Measurements from ENCODE around the gene SHC2. TPM values are rescaled to one million over a fixed set of nuclear protein-coding genes. Genes with fewer than 3 reads are reported as not detected.
"Not testable (repeated sequence)": the region's sequence is repeated elsewhere in the genome, so short reads cannot be mapped to it uniquely, and the experiment has no call there.

The SHC2 gene
- polyA plus RNA-seq, 1 donor: 48.2 TPM

DNA sequence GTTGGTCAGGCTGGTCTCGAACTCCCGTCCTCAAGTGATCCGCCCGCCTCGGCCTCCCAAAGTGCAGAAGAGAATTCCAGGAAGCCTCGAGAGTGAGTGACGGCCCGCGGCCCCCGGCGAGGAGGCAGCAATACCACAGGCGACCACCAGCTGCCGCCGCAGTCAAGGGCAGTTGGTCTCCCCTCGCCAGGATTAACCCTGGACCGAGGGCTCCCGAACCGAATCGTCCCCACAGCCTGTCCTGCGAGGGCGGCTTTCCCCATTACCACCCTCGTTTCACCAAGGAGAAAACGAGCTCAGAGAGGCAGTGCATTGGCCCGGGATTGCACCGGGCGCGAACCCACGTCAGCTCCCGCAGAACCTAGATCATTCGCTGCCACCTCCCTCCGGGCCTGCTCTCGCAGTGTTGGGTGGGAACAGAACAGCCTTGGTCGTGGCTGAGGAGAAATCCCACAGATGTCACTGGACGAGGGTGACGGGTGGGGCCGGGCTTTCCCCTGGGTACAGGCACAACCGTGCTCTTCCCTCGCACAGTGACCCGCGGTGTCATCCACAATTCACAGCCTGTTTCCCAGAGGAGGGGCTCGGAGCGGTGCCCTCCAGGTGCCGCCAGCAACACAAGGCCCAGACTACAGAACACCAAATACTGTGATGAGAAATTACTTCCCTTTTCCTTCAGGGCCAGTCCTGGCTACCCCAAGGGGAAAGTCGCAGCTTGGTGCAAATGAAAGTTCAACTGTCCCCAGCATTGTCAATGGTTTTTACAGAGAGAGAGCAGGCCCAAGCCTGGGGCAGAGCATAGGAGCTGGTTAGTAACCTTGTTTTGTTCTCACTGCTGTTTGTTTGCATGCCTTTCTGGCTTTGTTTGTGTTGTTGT is 76.7 kb downstream of the SHC2 start:
- no CpG with 5 or more reads among the region's 44 CpGs for WGBS (ENCODE audit: insufficient coverage, low lambda C conversion rate)
- H3K9me3 ChIP-seq (ENCODE audit: control insufficient read depth, low read depth, low read length): peaks cover 3% of the 10 kb centered on the region
- H3K27ac ChIP-seq (ENCODE audit: low read length): no peak overlapping the region
- peaks cover 29% of the 10 kb centered on the region for H3K27me3 ChIP-seq (ENCODE audit: control insufficient read depth, insufficient read depth, low read length)
- DNase-seq: no peak
- H3K4me3 ChIP-seq (ENCODE audit: low read length): no peak overlapping the region
- H3K36me3 ChIP-seq (ENCODE audit: control insufficient read depth, insufficient read depth, low read length): no peaks in the 10 kb centered on the region
- H3K4me1 ChIP-seq (ENCODE audit: control insufficient read depth, insufficient read depth, low read length): no peaks in the 10 kb centered on the region

DNA sequence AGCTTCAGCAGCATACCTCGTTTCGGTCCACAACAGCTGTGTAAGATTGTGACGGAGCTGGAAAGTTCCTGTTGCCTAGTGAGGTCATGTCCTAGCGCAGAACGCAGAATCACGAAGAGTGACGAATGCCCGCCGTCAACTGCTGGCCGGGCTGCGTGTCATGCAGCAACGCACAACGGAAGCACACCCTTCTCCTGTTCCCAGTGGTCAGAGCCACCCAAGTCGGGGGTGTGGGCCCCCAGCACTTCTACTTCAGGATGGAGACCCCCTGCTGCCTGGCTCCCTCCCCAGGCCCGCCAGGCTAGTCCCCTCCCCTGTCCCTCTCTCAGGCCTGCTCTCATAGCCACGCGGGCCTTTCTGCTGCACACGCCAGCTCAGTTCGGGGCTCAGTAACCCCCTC is 77.8 kb downstream of the SHC2 start:
- Histone ChIP-seq H3K4me1 (ENCODE audit: control insufficient read depth, insufficient read depth, low read length) (no peaks in the 10 kb centered on the region), H3K27ac (ENCODE audit: low read length) (no peak overlapping the region), H3K36me3 (ENCODE audit: control insufficient read depth, insufficient read depth, low read length) (no peaks in the 10 kb centered on the region), H3K9me3 (ENCODE audit: control insufficient read depth, low read depth, low read length) (peaks cover 3% of the 10 kb centered on the region), H3K4me3 (ENCODE audit: low read length) (no peak overlapping the region), H3K27me3 (ENCODE audit: control insufficient read depth, insufficient read depth, low read length) (peaks cover 31% of the 10 kb centered on the region)
- DNase-seq: no peak
- no CpG with 5 or more reads among the region's 19 CpGs for WGBS (ENCODE audit: insufficient coverage, low lambda C conversion rate)

DNA sequence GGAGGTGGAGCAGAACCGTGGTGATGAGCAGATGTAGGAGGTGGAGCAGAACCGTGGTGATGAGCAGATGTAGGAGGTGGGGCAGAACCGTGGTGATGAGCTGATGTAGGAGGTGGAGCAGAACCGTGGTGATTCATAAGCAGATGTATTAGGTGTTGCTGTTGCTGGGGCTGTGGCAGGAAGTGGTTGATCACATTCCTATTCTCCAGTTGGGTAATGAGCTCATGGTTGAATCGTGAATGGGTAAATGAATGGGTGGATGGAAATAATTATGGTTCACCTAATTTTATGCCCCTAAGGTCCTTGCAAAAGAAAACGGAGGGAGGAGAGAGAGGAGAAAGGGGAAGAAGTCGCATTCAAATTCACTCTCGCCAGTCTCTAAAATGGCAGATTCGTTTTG is 78.3 kb downstream of the SHC2 start:
- DNase-seq; H3K27ac ChIP-seq (ENCODE audit: low read length); H3K9me3 ChIP-seq (ENCODE audit: control insufficient read depth, low read depth, low read length); H3K4me1 ChIP-seq (ENCODE audit: control insufficient read depth, insufficient read depth, low read length); H3K36me3 ChIP-seq (ENCODE audit: control insufficient read depth, insufficient read depth, low read length); H3K4me3 ChIP-seq (ENCODE audit: low read length): not testable (repeated sequence)
- 67% methylated on average over 1 of the region's 9 CpGs for WGBS (ENCODE audit: insufficient coverage, low lambda C conversion rate)
- peaks cover 29% of the 10 kb centered on the region for H3K27me3 ChIP-seq (ENCODE audit: control insufficient read depth, insufficient read depth, low read length)

DNA sequence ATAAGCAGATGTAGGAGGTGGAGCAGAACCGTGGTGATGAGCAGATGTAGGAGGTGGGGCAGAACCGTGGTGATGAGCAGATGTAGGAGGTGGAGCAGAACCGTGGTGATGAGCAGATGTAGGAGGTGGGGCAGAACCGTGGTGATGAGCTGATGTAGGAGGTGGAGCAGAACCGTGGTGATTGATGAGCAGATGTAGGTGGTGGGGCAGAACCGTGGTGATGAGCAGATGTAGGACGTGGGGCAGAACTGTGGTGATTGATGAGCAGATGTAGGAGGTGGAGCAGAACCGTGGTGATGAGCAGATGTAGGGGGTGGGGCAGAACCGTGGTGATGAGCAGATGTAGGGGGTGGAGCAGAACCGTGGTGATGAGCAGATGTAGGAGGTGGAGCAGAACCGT is 78.9 kb downstream of the SHC2 start:
- peaks cover 28% of the 10 kb centered on the region for H3K27me3 ChIP-seq (ENCODE audit: control insufficient read depth, insufficient read depth, low read length)
- H3K36me3 ChIP-seq (ENCODE audit: control insufficient read depth, insufficient read depth, low read length); H3K4me3 ChIP-seq (ENCODE audit: low read length); DNase-seq; H3K9me3 ChIP-seq (ENCODE audit: control insufficient read depth, low read depth, low read length); H3K27ac ChIP-seq (ENCODE audit: low read length); H3K4me1 ChIP-seq (ENCODE audit: control insufficient read depth, insufficient read depth, low read length): not testable (repeated sequence)
- no CpG with 5 or more reads among the region's 11 CpGs for WGBS (ENCODE audit: insufficient coverage, low lambda C conversion rate)

DNA sequence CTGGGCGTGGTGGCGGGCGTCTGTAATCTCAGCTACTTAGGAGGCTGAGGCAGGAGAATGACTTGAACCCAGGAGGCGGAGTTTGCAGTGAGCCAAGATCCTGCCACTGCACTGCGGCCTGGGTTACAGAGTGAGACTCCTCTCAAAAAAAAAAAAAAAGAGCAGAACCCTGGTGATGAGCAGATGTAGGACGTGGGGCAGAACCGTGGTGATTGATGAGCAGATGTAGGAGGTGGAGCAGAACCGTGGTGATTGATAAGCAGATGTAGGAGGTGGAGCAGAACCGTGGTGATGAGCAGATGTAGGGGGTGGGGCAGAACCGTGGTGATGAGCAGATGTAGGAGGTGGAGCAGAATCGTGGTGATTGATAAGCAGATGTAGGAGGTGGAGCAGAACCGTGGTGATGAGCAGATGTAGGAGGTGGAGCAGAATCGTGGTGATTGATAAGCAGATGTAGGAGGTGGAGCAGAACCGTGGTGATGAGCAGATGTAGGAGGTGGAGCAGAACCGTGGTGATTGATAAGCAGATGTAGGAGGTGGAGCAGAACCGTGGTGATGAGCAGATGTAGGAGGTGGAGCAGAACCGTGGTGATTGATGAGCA is 80.1 kb downstream of the SHC2 start:
- not testable (repeated sequence) for DNase-seq; H3K27ac ChIP-seq (ENCODE audit: low read length); H3K4me1 ChIP-seq (ENCODE audit: control insufficient read depth, insufficient read depth, low read length); H3K9me3 ChIP-seq (ENCODE audit: control insufficient read depth, low read depth, low read length); H3K4me3 ChIP-seq (ENCODE audit: low read length); H3K36me3 ChIP-seq (ENCODE audit: control insufficient read depth, insufficient read depth, low read length)
- no CpG with 5 or more reads among the region's 17 CpGs for WGBS (ENCODE audit: insufficient coverage, low lambda C conversion rate)
- peaks cover 27% of the 10 kb centered on the region for H3K27me3 ChIP-seq (ENCODE audit: control insufficient read depth, insufficient read depth, low read length)

DNA sequence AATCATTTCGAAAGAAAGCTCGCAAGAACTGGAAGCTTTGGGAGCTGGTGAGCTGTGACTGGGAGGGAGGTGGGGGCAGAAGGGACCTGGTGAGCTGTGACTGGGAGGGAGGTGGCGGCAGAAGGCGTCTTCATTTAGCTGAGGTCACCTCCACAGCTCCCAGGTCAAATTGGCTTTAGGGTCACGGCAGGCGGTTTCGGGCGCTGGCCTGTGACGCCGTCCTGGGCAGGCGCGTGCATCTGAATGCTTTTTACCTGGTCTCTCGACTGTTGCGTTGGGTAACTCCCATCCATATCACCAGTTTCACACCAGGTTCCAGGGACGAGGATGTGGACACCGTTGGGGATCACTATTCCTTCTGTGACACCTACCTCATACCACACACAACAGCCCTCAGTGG is 81.0 kb downstream of the SHC2 start:
- peaks cover 3% of the 10 kb centered on the region for H3K9me3 ChIP-seq (ENCODE audit: control insufficient read depth, low read depth, low read length)
- H3K27ac ChIP-seq (ENCODE audit: low read length): no peak overlapping the region
- peaks cover 23% of the 10 kb centered on the region for H3K27me3 ChIP-seq (ENCODE audit: control insufficient read depth, insufficient read depth, low read length)
- no peaks in the 10 kb centered on the region for H3K36me3 ChIP-seq (ENCODE audit: control insufficient read depth, insufficient read depth, low read length)
- no CpG with 5 or more reads among the region's 16 CpGs for WGBS (ENCODE audit: insufficient coverage, low lambda C conversion rate)
- DNase-seq: no peak
- H3K4me1 ChIP-seq (ENCODE audit: control insufficient read depth, insufficient read depth, low read length): no peaks in the 10 kb centered on the region
- H3K4me3 ChIP-seq (ENCODE audit: low read length): no peak overlapping the region

DNA sequence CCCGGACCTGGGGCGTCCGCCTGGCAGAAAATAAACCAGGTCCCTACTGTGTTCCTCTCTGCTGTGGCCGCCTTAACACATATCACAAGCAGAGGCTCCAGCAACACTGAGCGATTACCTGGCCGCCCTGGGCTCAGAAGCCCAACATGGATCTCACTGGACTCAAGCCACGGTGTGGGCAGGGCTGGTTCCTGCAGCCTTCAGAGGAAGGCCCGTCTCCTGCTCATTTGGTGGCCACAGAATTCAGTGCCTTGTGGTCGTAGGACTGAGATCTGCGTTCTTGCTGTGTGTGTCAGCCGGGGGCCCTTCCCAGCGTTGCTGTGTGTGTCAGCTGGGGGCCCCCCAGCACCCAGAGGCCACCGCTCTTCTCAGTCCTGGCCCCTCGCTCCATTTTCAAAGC is 82.1 kb downstream of the SHC2 start:
- Histone ChIP-seq H3K27me3 (ENCODE audit: control insufficient read depth, insufficient read depth, low read length) (peaks cover 15% of the 10 kb centered on the region), H3K9me3 (ENCODE audit: control insufficient read depth, low read depth, low read length) (peaks cover 3% of the 10 kb centered on the region), H3K36me3 (ENCODE audit: control insufficient read depth, insufficient read depth, low read length) (no peaks in the 10 kb centered on the region), H3K4me3 (ENCODE audit: low read length) (no peak overlapping the region), H3K27ac (ENCODE audit: low read length) (no peak overlapping the region), H3K4me1 (ENCODE audit: control insufficient read depth, insufficient read depth, low read length) (no peaks in the 10 kb centered on the region)
- no peak for DNase-seq
- no CpG with 5 or more reads among the region's 14 CpGs for WGBS (ENCODE audit: insufficient coverage, low lambda C conversion rate)

DNA sequence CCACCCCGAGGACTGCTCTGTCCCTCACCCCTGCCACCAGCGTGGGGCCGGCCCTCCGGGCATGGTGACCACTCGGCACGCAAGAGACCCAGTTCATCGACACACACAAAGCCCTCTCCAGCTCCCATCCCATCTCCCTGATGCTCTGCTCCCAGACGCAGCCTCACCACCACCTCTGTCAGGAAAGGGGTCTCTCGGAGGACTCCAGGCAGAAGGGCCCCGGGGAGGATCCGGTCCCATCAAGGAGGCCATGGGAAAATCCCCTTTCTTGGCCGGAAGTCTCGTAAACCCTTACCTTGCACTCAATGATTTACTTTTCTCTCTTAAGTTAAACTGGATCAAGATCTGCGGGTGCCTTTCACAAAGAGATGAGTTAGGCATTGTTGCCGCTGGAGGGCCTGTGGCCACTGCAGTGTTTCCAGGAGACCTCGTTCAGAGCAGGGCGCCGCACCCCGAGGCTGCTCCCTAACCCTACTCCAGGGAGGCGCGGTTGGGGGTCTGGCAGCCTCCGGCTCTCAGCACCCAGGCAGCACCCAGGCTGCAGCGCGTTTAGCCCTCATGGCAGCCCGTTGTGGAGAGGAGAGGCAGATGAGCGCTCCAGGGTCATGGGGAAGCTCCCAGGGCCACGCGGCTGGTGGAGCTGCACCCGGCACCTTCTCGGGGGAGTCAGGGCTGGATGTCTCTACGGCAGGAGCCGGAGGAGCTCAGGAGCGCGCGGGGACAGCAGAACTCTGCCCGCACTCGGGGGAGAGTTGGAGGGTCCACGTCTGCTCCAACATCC is 82.8 kb downstream of the SHC2 start:
- WGBS (ENCODE audit: insufficient coverage, low lambda C conversion rate): no CpG with 5 or more reads among the region's 38 CpGs
- Histone ChIP-seq H3K27me3 (ENCODE audit: control insufficient read depth, insufficient read depth, low read length) (peaks cover 8% of the 10 kb centered on the region), H3K36me3 (ENCODE audit: control insufficient read depth, insufficient read depth, low read length) (no peaks in the 10 kb centered on the region), H3K9me3 (ENCODE audit: control insufficient read depth, low read depth, low read length) (peaks cover 3% of the 10 kb centered on the region), H3K4me1 (ENCODE audit: control insufficient read depth, insufficient read depth, low read length) (no peaks in the 10 kb centered on the region), H3K27ac (ENCODE audit: low read length) (no peak overlapping the region), H3K4me3 (ENCODE audit: low read length) (no peak overlapping the region)
- no peak for DNase-seq

DNA sequence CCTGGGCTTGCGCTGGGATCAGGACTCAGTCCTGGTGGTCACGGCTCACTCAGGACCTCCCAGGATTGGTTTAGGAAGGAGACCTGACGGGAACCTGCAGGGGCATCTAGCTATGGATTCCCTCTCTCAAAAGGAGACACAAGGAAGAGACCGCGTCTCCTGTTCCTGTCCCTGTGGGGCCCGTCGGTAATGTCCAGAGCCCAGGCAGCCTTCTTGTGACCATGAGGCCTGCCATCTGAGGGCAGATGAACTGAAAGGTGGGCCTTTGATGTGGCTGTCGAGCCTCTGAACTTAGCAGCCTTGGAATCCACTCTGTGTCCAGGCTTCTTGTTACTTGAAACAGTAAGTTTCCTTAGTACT is 84.7 kb downstream of the SHC2 start:
- Histone ChIP-seq H3K9me3 (ENCODE audit: control insufficient read depth, low read depth, low read length) (peaks cover 3% of the 10 kb centered on the region), H3K27me3 (ENCODE audit: control insufficient read depth, insufficient read depth, low read length) (peaks cover 4% of the 10 kb centered on the region), H3K4me1 (ENCODE audit: control insufficient read depth, insufficient read depth, low read length) (no peaks in the 10 kb centered on the region), H3K27ac (ENCODE audit: low read length) (no peak overlapping the region), H3K36me3 (ENCODE audit: control insufficient read depth, insufficient read depth, low read length) (no peaks in the 10 kb centered on the region), H3K4me3 (ENCODE audit: low read length) (no peak overlapping the region)
- no CpG with 5 or more reads among the region's 8 CpGs for WGBS (ENCODE audit: insufficient coverage, low lambda C conversion rate)
- DNase-seq: no peak

DNA sequence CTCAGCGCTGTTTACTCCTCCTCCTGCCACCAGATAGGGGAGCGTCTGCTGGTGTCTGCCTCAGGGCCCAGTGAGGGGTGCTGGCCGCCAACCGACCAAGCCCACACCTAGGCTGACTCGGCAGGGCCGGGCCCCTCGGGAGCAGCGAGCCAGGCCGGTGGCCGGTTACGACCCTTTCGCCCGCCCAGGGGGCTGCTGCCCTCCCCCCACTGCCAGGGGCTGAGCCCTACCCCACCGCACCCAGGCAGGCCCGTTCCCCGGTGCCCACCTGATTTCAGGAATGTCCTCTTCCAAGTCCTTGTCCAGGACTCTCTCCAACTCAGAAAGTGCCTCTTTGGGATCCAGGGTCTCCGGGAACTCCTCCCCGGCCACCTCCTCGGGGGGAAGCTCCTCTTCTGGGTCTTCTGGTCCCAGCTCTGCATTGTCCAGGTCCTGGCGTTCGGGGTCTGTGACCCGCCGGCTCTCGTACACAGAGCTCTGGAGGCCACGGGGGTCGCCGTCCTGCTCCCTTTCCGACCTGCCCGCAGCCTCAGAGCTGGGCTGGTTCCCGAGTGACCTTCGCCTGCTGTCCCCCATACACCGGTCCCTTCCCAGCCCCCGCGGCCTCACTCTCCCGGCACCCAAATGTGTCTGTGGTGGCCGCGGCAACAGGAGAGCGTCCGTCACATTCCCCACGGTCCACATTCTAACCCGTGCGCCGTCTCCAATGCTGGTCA is 85.3 kb downstream of the SHC2 start:
- no peak overlapping the region for H3K27ac ChIP-seq (ENCODE audit: low read length)
- WGBS (ENCODE audit: insufficient coverage, low lambda C conversion rate): 80% methylated on average over 2 of the region's 43 CpGs
- H3K9me3 ChIP-seq (ENCODE audit: control insufficient read depth, low read depth, low read length): peaks cover 3% of the 10 kb centered on the region
- no peak for DNase-seq
- no peak overlapping the region for H3K4me3 ChIP-seq (ENCODE audit: low read length)
- peaks cover 4% of the 10 kb centered on the region for H3K27me3 ChIP-seq (ENCODE audit: control insufficient read depth, insufficient read depth, low read length)
- H3K4me1 ChIP-seq (ENCODE audit: control insufficient read depth, insufficient read depth, low read length): no peaks in the 10 kb centered on the region
- H3K36me3 ChIP-seq (ENCODE audit: control insufficient read depth, insufficient read depth, low read length): no peaks in the 10 kb centered on the region
